Measurements from ENCODE around the gene FGGY. TPM values are rescaled to one million over a fixed set of nuclear protein-coding genes. Genes with fewer than 3 reads are reported as not detected.

Gene FGGY
- total RNA-seq, 1 experiment from 2014 or later = 14.6 TPM

GRCh38 chr1:59704716-59705115 lies 407.8 kb downstream of the FGGY start:
- Histone ChIP-seq H4K91ac (ENCODE audit: insufficient read length, low read depth, low read length) (no peak overlapping the region), H3K9ac (ENCODE audit: extremely low read depth, insufficient read length, low read length) (no peak overlapping the region), H3K18ac (ENCODE audit: insufficient read length, low read depth, low read length) (no peak overlapping the region), H2BK5ac (ENCODE audit: insufficient read length, low read length) (no peak overlapping the region), H3K4ac (ENCODE audit: low read depth, low read length) (no peak overlapping the region), H4K8ac (replicated peaks; ENCODE audit: insufficient read length, low read depth, low read length) (no peak overlapping the region), H3K4me2 (ENCODE audit: insufficient read depth, insufficient read length, low read length) (no peak overlapping the region), H4K20me1 (ENCODE audit: control insufficient read depth, insufficient read depth, insufficient read length) (no peaks in the 10 kb centered on the region), H3K23ac (ENCODE audit: insufficient read length, low read depth, low read length) (no peak overlapping the region), H2BK120ac (ENCODE audit: low read depth, low read length, poor library complexity, severe bottlenecking) (no peak overlapping the region), H2AK5ac (ENCODE audit: insufficient read length, low read length) (no peak overlapping the region), H2BK15ac (ENCODE audit: low read depth, low read length) (no peak overlapping the region), H3T11ph (ENCODE audit: low read length) (no peak overlapping the region), H3K4me1 (ENCODE audit: insufficient read depth, low read length) (no peaks in the 10 kb centered on the region), H3K9me3 (ENCODE audit: control insufficient read depth, low read depth, low read length) (no peaks in the 10 kb centered on the region), H2BK12ac (ENCODE audit: insufficient read length, low read depth, low read length) (no peak overlapping the region), H4K5ac (ENCODE audit: insufficient read length, low read depth, low read length) (no peak overlapping the region), H3K56ac (ENCODE audit: insufficient read length, low read depth, low read length) (no peak overlapping the region), H3K79me2 (ENCODE audit: insufficient read depth, low read length) (no peaks in the 10 kb centered on the region), H3K79me1 (ENCODE audit: insufficient read depth, low read depth, low read length, poor library complexity, severe bottlenecking) (no peaks in the 10 kb centered on the region), H3K23me2 (ENCODE audit: insufficient read length, low read depth, low read length, poor library complexity, severe bottlenecking) (no peaks in the 10 kb centered on the region), H2AFZ (ENCODE audit: low read length) (no peak overlapping the region), H2BK20ac (ENCODE audit: low read depth, low read length, poor library complexity, severe bottlenecking) (no peak overlapping the region), H3K27me3 (ENCODE audit: insufficient read depth, low read length) (no peaks in the 10 kb centered on the region), H3K14ac (ENCODE audit: insufficient read depth, low read length) (no peak overlapping the region), H3K27ac (ENCODE audit: insufficient read length, low read depth, low read length) (no peak overlapping the region)
- WGBS (ENCODE audit: extremely low coverage, insufficient read length, low lambda C conversion rate) = no CpG with 5 or more reads among the region's 2 CpGs
- TF ChIP-seq CTCF (conservative IDR thresholded peaks at IDR 0.05) = no peak
- no peak for DNase-seq
- Mint-ChIP-seq H3K4me1 (no peaks in the 10 kb centered on the region), H3K9me3 (no peaks in the 10 kb centered on the region), H3K4me3 (no peak overlapping the region), H3K27ac (no peak overlapping the region), H3K27me3 (ENCODE audit: low read depth) (no peaks in the 10 kb centered on the region), H3K36me3 (ENCODE audit: insufficient read depth in 1 of 3, low read depth in 3 of 3) (no peaks in the 10 kb centered on the region)
